IMR-90 (cell line): ENCODE data around the gene MAFB. TPM values are rescaled to one million over a fixed set of nuclear protein-coding genes. Genes with fewer than 3 reads are reported as not detected.

ENCODE experiments used
- ATAC-seq: fragments of 200-7000 bp; cut with Tn5 transposase; 2 replicates; pipeline ENCODE4 v1.9.1; 2020; ENCODE audit warnings: low read depth, mild to moderate bottlenecking, moderate library complexity
- BruUV-seq: library from RNA; stranded (reverse); fragments of 400-500 nt; replicated peaks from 2 replicates; lab custom pipeline; 2021; lab: Mats Ljungman, UMichigan
- CTCF ChIA-PET: fragments of 300-600 bp; formaldehyde crosslinking; extraction: SDS; loops from one replicate; lab custom pipeline; 2021; ENCODE audit warnings: antibody characterized with exemption; lab: Yijun Ruan, JAX
- POLR2A ChIA-PET: fragments of 300-600 bp; sonication (Branson Sonifier 250); formaldehyde crosslinking; loops from one replicate; lab custom pipeline; 2022; ENCODE audit warnings: antibody characterized with exemption; ENCODE audit not compliant: unreplicated experiment; lab: Charles Lee
- DNase-seq: peaks from one replicate; pipeline ENCODE4 v3.0.0; 2013
- H2AFZ ChIP-seq: replicated peaks from 2 replicates; pipeline ENCODE3; 2013; ENCODE audit warnings: low read length, mild to moderate bottlenecking; ENCODE audit not compliant: poor library complexity
- H2AK5ac ChIP-seq: 2 replicates; pipeline ENCODE4 v1.6.1; 2013; ENCODE audit warnings: low read depth, low read length, inconsistent platforms
- H2AK9ac ChIP-seq: replicated peaks from 2 replicates; pipeline ENCODE3; 2013; ENCODE audit warnings: mild to moderate bottlenecking, low read depth, low read length, moderate library complexity; ENCODE audit not compliant: poor library complexity
- H2BK120ac ChIP-seq: 2 replicates; pipeline ENCODE4 v1.6.1; 2013; ENCODE audit warnings: low read depth, low read length, inconsistent platforms
- H2BK15ac ChIP-seq: 3 replicates; pipeline ENCODE4 v1.6.1; 2013; ENCODE audit warnings: low read depth, low read length, inconsistent platforms
- H2BK20ac ChIP-seq: 2 replicates; pipeline ENCODE4 v1.6.1; 2013; ENCODE audit warnings: low read depth, mild to moderate bottlenecking, inconsistent platforms, low read length, moderate library complexity
- H2BK5ac ChIP-seq: 2 replicates; pipeline ENCODE4 v1.6.1; 2013; ENCODE audit warnings: mild to moderate bottlenecking, low read depth, low read length, inconsistent platforms; ENCODE audit not compliant: poor library complexity, severe bottlenecking
- H3K14ac ChIP-seq: replicated peaks from 2 replicates; pipeline ENCODE4 v1.6.1; 2013; ENCODE audit warnings: low read depth, low read length, inconsistent platforms
- H3K18ac ChIP-seq: 2 replicates; pipeline ENCODE4 v1.6.1; 2013; ENCODE audit warnings: low read depth, low read length, control low read depth
- H3K23ac ChIP-seq: 2 replicates; pipeline ENCODE4 v1.6.1; 2013; ENCODE audit warnings: low read depth, low read length, inconsistent platforms
- H3K27ac ChIP-seq: 2 replicates; pipeline ENCODE4 v1.5.1; 2013; ENCODE audit warnings: mild to moderate bottlenecking, control low read depth, low read length; ENCODE audit not compliant: insufficient read depth
- H3K27me3 ChIP-seq: 2 replicates; pipeline ENCODE4 v1.6.1; 2013; ENCODE audit warnings: low read length; ENCODE audit not compliant: control insufficient read depth, insufficient read depth
- H3K36me3 ChIP-seq: 2 replicates; pipeline ENCODE4 v1.6.1; 2013; ENCODE audit warnings: low read length, mixed read lengths; ENCODE audit not compliant: control insufficient read depth, insufficient read depth
- H3K4ac ChIP-seq: 2 replicates; pipeline ENCODE4 v1.6.1; 2013; ENCODE audit warnings: low read depth, low read length, inconsistent platforms
- H3K4me1 ChIP-seq: 2 replicates; pipeline ENCODE4 v1.6.1; 2013; ENCODE audit warnings: low read length, mixed read lengths; ENCODE audit not compliant: control insufficient read depth, insufficient read depth
- H3K4me2 ChIP-seq: 2 replicates; pipeline ENCODE4 v1.6.1; 2013; ENCODE audit warnings: low read depth, mild to moderate bottlenecking, control low read depth, low read length, moderate library complexity
- H3K4me3 ChIP-seq: 2 replicates; pipeline ENCODE4 v1.5.1; 2013; ENCODE audit warnings: low read depth, mild to moderate bottlenecking, control low read depth, low read length, moderate library complexity; ENCODE audit not compliant: insufficient read depth
- H3K56ac ChIP-seq: 2 replicates; pipeline ENCODE4 v1.6.1; 2013; ENCODE audit warnings: low read length, inconsistent platforms; ENCODE audit not compliant: insufficient read depth; ENCODE audit errors: extremely low read depth
- H3K79me1 ChIP-seq, 2 experiments: 2 replicates each; pipeline ENCODE4 v1.6.1; 2013; ENCODE audit warnings: low read length in 2 of 2, inconsistent platforms in 1 of 2, low read depth in 1 of 2
- H3K9ac ChIP-seq: 2 replicates; pipeline ENCODE4 v1.6.1; 2013; ENCODE audit warnings: low read depth, low read length, control low read depth
- H3K9me1 ChIP-seq: 2 replicates; pipeline ENCODE4 v1.6.1; 2013; ENCODE audit warnings: low read length, inconsistent platforms; ENCODE audit not compliant: insufficient read depth
- H3K9me3 ChIP-seq: 2 replicates; pipeline ENCODE4 v1.6.1; 2013; ENCODE audit warnings: low read length; ENCODE audit not compliant: control insufficient read depth, insufficient read depth
- H4K20me1 ChIP-seq: 2 replicates; pipeline ENCODE4 v1.6.1; 2013; ENCODE audit warnings: low read length, inconsistent platforms; ENCODE audit not compliant: insufficient read depth
- H4K5ac ChIP-seq: 2 replicates; pipeline ENCODE4 v1.6.1; 2013; ENCODE audit warnings: mild to moderate bottlenecking, low read depth, low read length, control low read depth
- H4K8ac ChIP-seq, 2 experiments: 2 replicates each; pipeline ENCODE4 v1.6.1; 2013; ENCODE audit warnings: low read depth in 2 of 2, low read length in 2 of 2, control low read depth in 1 of 2, inconsistent platforms in 1 of 2
- H4K91ac ChIP-seq: 2 replicates; pipeline ENCODE4 v1.6.1; 2013; ENCODE audit warnings: low read depth, low read length, inconsistent platforms; ENCODE audit not compliant: insufficient read depth
- BHLHE40 ChIP-seq: fragments of 150-350 bp; IDR thresholded peaks from 2 replicates; pipeline ENCODE4 v1.6.1; 2016; ENCODE audit warnings: mild to moderate bottlenecking, low read depth, low read length
- RCOR1 ChIP-seq: IDR thresholded peaks from 2 replicates; pipeline ENCODE4 v1.6.1; 2012; ENCODE audit warnings: mild to moderate bottlenecking, low read length, improper control_type of control experiment; ENCODE audit not compliant: insufficient replicate concordance
- whole genome bisulfite sequencing, 2 experiments: methylation state at CpG; one replicate each; pipeline versions ENCODE4 v1.1.5 to v1.1.7; 2013; ENCODE audit warnings: missing lambda C conversion rate in 2 of 2; ENCODE audit not compliant: insufficient read length in 1 of 2; ENCODE audit errors: extremely low coverage in 2 of 2; 5-methylcytosine and 5-hydroxymethylcytosine counted together
- dilution Hi-C: fragments of 300-500 bp; cut with HindIII; formaldehyde crosslinking; loops from one replicate; pipeline ENCODE4 v1.14.3; 2018; ENCODE audit warnings: low sequenced_read_pairs; ENCODE audit not compliant: unreplicated experiment
- in situ Hi-C: fragments of 300-500 bp; cut with MboI; formaldehyde crosslinking; loops from 3 replicates; pipeline ENCODE4 v1.14.3; 2019; ENCODE audit warnings: low sequenced_read_pairs, inconsistent platforms, mixed read lengths
- intact Hi-C: fragments of 100-400 bp; cut with micrococcal nuclease; formaldehyde crosslinking; loops from 2 replicates; pipeline ENCODE4 v1.10.0; 2022
- polyA plus RNA-seq, 3 experiments: library from polyadenylated mRNA; depleted of rRNA; stranded (reverse); fragments of >200 nt; gene quantifications; 2 replicates each; pipeline ENCODE4 v1.2.3, GENCODE V29; 2012; ENCODE audit warnings: low replicate concordance in 1 of 3
- total RNA-seq: library from RNA; depleted of rRNA; stranded (reverse); fragments of >200 nt; gene quantifications from 2 replicates; pipeline ENCODE4 v1.2.3, GENCODE V29; 2012

The MAFB gene
- total and polyA plus RNA-seq, 2 of the 4 experiments (the other 2 are of a cell fraction) = 0.07 TPM; not detected in 1

DNA sequence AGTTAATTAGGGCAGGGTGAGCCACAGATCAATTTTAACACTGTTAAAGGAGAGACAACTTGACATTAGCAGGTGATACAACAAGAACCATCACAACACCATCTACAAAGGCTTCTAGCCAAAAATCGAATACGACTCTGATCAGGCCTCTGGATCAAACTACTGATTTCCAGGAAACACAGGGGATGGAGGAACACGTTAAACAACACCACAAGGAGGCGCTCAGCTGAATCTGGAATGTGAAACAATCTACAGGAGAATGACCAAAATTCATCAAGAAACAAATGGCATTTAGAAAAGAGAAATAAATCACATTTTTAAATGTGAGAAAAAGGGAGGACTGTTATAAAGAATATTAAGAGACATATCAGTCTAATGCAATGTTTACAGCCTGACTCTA lies 13.5 kb upstream of the MAFB start:
- POLR2A ChIA-PET = no interaction called here
- Histone ChIP-seq H3K27me3 (no peaks in the 10 kb centered on the region; the same call in 1 of the 2 replicates), H3K4me2 (no peak overlapping the region), H2BK15ac (no peak overlapping the region), H2AK5ac (no peak overlapping the region), H3K27ac (no peak overlapping the region), H3K9me1 (no peaks in the 10 kb centered on the region; the same call in 1 of the 2 replicates), H3K56ac (no peak overlapping the region), H3K4me3 (no peak overlapping the region), H3K23ac (no peak overlapping the region), H2BK5ac (no peak overlapping the region), H3K18ac (no peak overlapping the region), H3K4me1 (no peaks in the 10 kb centered on the region), H2BK20ac (no peak overlapping the region), H4K8ac (no peak overlapping the region), H2AFZ (no peak overlapping the region), H4K91ac (no peak overlapping the region), H3K4ac (no peak overlapping the region), H4K5ac (no peak overlapping the region), H2AK9ac (no peak overlapping the region), H3K9me3 (no peaks in the 10 kb centered on the region), H3K79me1 (no peaks in the 10 kb centered on the region), H3K14ac (no peak overlapping the region), H4K20me1 (no peaks in the 10 kb centered on the region), H3K9ac (no peak overlapping the region), H3K36me3 (no peaks in the 10 kb centered on the region), H2BK120ac (no peak overlapping the region)
- in situ Hi-C loops = no loop called here
- TF ChIP-seq BHLHE40 = no peak
- TF ChIP-seq RCOR1 = no peak
- intact Hi-C loops = no loop called here
- BruUV-seq = no TSS peak
- WGBS, 2 experiments = no CpG with 5 or more reads among the region's 4 CpGs
- no peak for ATAC-seq
- CTCF ChIA-PET = interaction anchor here (1.8 kb wide), 1 partner anchor 13 kb away, joined by 5 read pairs; the partner anchor contains the start of gene MAFB
- dilution Hi-C loops = no loop called here
- DNase-seq = no peak
